ENCODE measurements around the gene WNT9B.

DNA sequence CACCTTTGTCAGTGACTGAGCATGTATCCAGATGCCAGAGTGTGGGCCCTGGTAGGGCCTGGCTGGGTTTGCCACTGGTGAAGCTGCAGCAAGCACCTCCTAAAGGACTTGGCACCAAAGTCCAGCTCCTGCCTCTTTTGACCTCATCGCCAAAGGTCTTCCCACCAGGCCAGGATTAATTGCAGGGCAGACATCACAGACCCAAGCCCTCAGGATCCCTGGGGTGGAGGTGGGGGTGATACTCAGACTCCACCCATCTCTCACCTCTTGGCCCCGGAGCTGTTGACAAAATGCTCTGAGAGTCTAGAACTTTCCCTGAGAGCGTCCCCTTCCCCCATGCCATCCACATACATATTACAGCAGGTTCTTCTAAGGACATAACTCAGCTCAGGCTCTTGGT, 37.5 kb upstream of the WNT9B start:
- TF ChIP-seq SIN3A (IDR thresholded peaks at IDR 0.05; ENCODE audit: borderline replicate concordance, insufficient read depth, low read depth, low read length) (no peak), POLR2AphosphoS5 (IDR thresholded peaks at IDR 0.05; ENCODE audit: low read depth, low read length) (no peak)
- TF ChIP-seq, protein P1, sequence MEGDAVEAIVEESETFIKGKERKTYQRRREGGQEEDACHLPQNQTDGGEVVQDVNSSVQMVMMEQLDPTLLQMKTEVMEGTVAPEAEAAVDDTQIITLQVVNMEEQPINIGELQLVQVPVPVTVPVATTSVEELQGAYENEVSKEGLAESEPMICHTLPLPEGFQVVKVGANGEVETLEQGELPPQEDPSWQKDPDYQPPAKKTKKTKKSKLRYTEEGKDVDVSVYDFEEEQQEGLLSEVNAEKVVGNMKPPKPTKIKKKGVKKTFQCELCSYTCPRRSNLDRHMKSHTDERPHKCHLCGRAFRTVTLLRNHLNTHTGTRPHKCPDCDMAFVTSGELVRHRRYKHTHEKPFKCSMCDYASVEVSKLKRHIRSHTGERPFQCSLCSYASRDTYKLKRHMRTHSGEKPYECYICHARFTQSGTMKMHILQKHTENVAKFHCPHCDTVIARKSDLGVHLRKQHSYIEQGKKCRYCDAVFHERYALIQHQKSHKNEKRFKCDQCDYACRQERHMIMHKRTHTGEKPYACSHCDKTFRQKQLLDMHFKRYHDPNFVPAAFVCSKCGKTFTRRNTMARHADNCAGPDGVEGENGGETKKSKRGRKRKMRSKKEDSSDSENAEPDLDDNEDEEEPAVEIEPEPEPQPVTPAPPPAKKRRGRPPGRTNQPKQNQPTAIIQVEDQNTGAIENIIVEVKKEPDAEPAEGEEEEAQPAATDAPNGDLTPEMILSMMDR (IDR thresholded peaks at IDR 0.05), result no peak
- TF ChIP-seq, protein P2, sequence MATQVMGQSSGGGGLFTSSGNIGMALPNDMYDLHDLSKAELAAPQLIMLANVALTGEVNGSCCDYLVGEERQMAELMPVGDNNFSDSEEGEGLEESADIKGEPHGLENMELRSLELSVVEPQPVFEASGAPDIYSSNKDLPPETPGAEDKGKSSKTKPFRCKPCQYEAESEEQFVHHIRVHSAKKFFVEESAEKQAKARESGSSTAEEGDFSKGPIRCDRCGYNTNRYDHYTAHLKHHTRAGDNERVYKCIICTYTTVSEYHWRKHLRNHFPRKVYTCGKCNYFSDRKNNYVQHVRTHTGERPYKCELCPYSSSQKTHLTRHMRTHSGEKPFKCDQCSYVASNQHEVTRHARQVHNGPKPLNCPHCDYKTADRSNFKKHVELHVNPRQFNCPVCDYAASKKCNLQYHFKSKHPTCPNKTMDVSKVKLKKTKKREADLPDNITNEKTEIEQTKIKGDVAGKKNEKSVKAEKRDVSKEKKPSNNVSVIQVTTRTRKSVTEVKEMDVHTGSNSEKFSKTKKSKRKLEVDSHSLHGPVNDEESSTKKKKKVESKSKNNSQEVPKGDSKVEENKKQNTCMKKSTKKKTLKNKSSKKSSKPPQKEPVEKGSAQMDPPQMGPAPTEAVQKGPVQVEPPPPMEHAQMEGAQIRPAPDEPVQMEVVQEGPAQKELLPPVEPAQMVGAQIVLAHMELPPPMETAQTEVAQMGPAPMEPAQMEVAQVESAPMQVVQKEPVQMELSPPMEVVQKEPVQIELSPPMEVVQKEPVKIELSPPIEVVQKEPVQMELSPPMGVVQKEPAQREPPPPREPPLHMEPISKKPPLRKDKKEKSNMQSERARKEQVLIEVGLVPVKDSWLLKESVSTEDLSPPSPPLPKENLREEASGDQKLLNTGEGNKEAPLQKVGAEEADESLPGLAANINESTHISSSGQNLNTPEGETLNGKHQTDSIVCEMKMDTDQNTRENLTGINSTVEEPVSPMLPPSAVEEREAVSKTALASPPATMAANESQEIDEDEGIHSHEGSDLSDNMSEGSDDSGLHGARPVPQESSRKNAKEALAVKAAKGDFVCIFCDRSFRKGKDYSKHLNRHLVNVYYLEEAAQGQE (IDR thresholded peaks at IDR 0.05; ENCODE audit: insufficient read depth in 1 of 2, low read depth in 2 of 2, low read length in 1 of 2), result no peak

Data from Panc1 (cell line).